DND-41 (cell line): ENCODE data around the gene HSD3B1.

Experiments used
- ATAC-seq: fragments of 200-7000 bp; cut with Tn5 transposase; 3 replicates; pipeline ENCODE4 v1.9.1; 2021; ENCODE audit warnings: low read depth; ENCODE audit not compliant: insufficient read depth
- DNase-seq: peaks from one replicate; pipeline ENCODE4 v3.0.0-alpha.2; 2020
- H2AFZ ChIP-seq: 2 replicates; pipeline ENCODE4 v1.6.0; 2012; ENCODE audit warnings: low read depth, low read length
- H3K27ac ChIP-seq: 2 replicates; pipeline ENCODE4 v1.5.1; 2012; ENCODE audit warnings: low read length, inconsistent platforms
- H3K27me3 ChIP-seq: fragments of 200-600 bp; sonication (generic); 2 replicates; pipeline ENCODE4 v1.6.0; 2012; ENCODE audit warnings: low read length, mild to moderate bottlenecking, inconsistent platforms; ENCODE audit not compliant: insufficient read depth, poor library complexity
- H3K36me3 ChIP-seq: 2 replicates; pipeline ENCODE4 v1.5.1; 2012; ENCODE audit warnings: low read length, inconsistent platforms; ENCODE audit not compliant: insufficient read depth
- H3K4me1 ChIP-seq: 2 replicates; pipeline ENCODE4 v1.5.1; 2012; ENCODE audit warnings: mild to moderate bottlenecking, low read length; ENCODE audit not compliant: insufficient read depth
- H3K4me2 ChIP-seq: 2 replicates; pipeline ENCODE4 v1.6.0; 2012; ENCODE audit warnings: mild to moderate bottlenecking, moderate library complexity, low read length, inconsistent platforms; ENCODE audit not compliant: insufficient read depth
- H3K4me3 ChIP-seq, 2 experiments: fragments of 200-600 bp in 1 of 2; shearing (Covaris generic) in 1 of 2; 2 replicates each; pipeline ENCODE4 v1.5.1; 2012 to 2016; ENCODE audit warnings: inconsistent platforms in 2 of 2, low read length in 2 of 2, mild to moderate bottlenecking in 2 of 2, low read depth in 1 of 2, moderate library complexity in 1 of 2
- H3K79me2 ChIP-seq: 2 replicates; pipeline ENCODE4 v1.6.0; 2012; ENCODE audit warnings: low read length, inconsistent platforms; ENCODE audit not compliant: insufficient read depth
- H3K9ac ChIP-seq: 2 replicates; pipeline ENCODE4 v1.6.0; 2012; ENCODE audit warnings: low read depth, mild to moderate bottlenecking, inconsistent platforms, low read length, moderate library complexity
- H3K9me3 ChIP-seq: 2 replicates; pipeline ENCODE4 v1.5.1; 2012; ENCODE audit warnings: low read length, moderate library complexity, mild to moderate bottlenecking, inconsistent platforms; ENCODE audit not compliant: insufficient read depth, severe bottlenecking
- H4K20me1 ChIP-seq: 2 replicates; pipeline ENCODE4 v1.6.0; 2012; ENCODE audit warnings: low read length; ENCODE audit not compliant: insufficient read depth
- EZH2 ChIP-seq: IDR thresholded peaks from 3 replicates; pipeline ENCODE4 v1.6.1; 2012; ENCODE audit warnings: borderline replicate concordance, low read depth, mild to moderate bottlenecking, moderate library complexity, low read length, inconsistent platforms; ENCODE audit not compliant: severe bottlenecking
- TF ChIP-seq, protein P1 (sequence below): IDR thresholded peaks from 2 replicates; pipeline ENCODE4 v1.5.1; 2012; ENCODE audit warnings: borderline replicate concordance, low read length, moderate library complexity, mild to moderate bottlenecking; ENCODE audit not compliant: poor library complexity, severe bottlenecking; ENCODE audit errors: extremely low read depth

The HSD3B1 gene

DNA sequence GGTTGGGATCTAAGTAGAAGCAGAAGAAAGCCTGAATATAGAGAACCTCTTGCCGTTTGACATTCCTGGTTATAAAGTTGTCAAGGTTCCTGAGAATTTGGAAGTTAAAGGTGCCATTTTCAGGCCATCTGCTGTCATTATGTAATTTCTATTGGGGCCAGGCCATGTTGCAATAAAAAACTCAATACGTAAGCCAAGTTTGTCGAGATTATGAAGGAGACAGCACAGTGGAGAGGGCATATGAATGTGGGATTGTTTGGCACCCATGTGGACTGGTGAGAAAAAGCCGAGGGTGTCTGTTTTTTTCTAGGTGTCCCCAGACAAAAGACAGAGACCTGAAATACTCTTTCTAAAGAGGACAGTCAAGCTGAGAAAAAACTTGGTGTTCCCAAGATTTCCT is 18.8 kb upstream of the HSD3B1 start:
- H3K4me1 ChIP-seq, result no peaks in the 10 kb centered on the region
- peaks cover 9% of the 10 kb centered on the region for H3K27me3 ChIP-seq
- H3K4me2 ChIP-seq, result no peak overlapping the region
- no peaks in the 10 kb centered on the region for H3K79me2 ChIP-seq
- TF ChIP-seq, protein P1, sequence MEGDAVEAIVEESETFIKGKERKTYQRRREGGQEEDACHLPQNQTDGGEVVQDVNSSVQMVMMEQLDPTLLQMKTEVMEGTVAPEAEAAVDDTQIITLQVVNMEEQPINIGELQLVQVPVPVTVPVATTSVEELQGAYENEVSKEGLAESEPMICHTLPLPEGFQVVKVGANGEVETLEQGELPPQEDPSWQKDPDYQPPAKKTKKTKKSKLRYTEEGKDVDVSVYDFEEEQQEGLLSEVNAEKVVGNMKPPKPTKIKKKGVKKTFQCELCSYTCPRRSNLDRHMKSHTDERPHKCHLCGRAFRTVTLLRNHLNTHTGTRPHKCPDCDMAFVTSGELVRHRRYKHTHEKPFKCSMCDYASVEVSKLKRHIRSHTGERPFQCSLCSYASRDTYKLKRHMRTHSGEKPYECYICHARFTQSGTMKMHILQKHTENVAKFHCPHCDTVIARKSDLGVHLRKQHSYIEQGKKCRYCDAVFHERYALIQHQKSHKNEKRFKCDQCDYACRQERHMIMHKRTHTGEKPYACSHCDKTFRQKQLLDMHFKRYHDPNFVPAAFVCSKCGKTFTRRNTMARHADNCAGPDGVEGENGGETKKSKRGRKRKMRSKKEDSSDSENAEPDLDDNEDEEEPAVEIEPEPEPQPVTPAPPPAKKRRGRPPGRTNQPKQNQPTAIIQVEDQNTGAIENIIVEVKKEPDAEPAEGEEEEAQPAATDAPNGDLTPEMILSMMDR, result no peak
- TF ChIP-seq EZH2, result no peak
- ATAC-seq (no peak), DNase-seq (no peak)
- H3K4me3 ChIP-seq, result no peak overlapping the region
- no peaks in the 10 kb centered on the region for H3K36me3 ChIP-seq
- H4K20me1 ChIP-seq, result no peaks in the 10 kb centered on the region
- H3K9me3 ChIP-seq, result no peaks in the 10 kb centered on the region
- no peak overlapping the region for H3K9ac ChIP-seq
- H3K27ac ChIP-seq, result no peak overlapping the region
- no peak overlapping the region for H2AFZ ChIP-seq

DNA sequence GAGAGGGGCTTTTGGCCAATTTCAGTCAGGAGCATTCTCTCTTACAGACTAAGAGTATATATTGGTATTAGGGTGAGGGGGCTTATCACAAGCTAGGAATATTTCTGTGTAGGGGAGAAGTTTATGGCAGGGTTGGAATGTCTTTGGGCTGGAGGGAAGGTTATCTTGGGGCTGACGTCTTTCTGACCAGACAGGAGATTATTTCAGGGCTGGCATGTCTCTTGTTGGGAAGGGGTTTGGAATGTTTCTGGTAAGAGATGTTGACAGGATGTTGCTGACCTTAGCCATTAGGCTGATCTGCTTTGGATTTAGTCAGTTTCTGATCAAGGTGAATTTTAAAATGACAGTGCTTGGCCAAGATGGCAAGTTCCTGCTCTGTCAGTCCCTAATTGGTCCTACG is 17.8 kb upstream of the HSD3B1 start:
- DNase-seq (no peak), ATAC-seq (no peak)
- no peak overlapping the region for H3K27ac ChIP-seq
- no peaks in the 10 kb centered on the region for H3K9me3 ChIP-seq
- no peaks in the 10 kb centered on the region for H3K36me3 ChIP-seq
- H3K9ac ChIP-seq, result no peak overlapping the region
- peaks cover 6% of the 10 kb centered on the region for H3K27me3 ChIP-seq
- no peak overlapping the region for H3K4me3 ChIP-seq
- H2AFZ ChIP-seq, result no peak overlapping the region
- TF ChIP-seq, protein P1, result no peak
- no peak for TF ChIP-seq EZH2
- no peaks in the 10 kb centered on the region for H3K4me1 ChIP-seq
- H3K4me2 ChIP-seq, result no peak overlapping the region
- H4K20me1 ChIP-seq, result no peaks in the 10 kb centered on the region
- H3K79me2 ChIP-seq, result no peaks in the 10 kb centered on the region

GRCh38 chr1:119490925-119491324 is 16.1 kb upstream of the HSD3B1 start:
- no peak overlapping the region for H3K9ac ChIP-seq
- H3K36me3 ChIP-seq, result no peaks in the 10 kb centered on the region
- no peaks in the 10 kb centered on the region for H3K79me2 ChIP-seq
- no peak for DNase-seq
- H2AFZ ChIP-seq, result no peak overlapping the region
- ATAC-seq, result no peak
- no peak overlapping the region for H3K27ac ChIP-seq
- no peak overlapping the region for H3K4me2 ChIP-seq
- peaks cover 3% of the 10 kb centered on the region for H3K27me3 ChIP-seq
- H3K4me3 ChIP-seq, result no peak overlapping the region
- no peaks in the 10 kb centered on the region for H3K9me3 ChIP-seq
- no peak for TF ChIP-seq EZH2
- TF ChIP-seq, protein P1, result no peak
- no peaks in the 10 kb centered on the region for H4K20me1 ChIP-seq
- H3K4me1 ChIP-seq, result no peaks in the 10 kb centered on the region

DNA sequence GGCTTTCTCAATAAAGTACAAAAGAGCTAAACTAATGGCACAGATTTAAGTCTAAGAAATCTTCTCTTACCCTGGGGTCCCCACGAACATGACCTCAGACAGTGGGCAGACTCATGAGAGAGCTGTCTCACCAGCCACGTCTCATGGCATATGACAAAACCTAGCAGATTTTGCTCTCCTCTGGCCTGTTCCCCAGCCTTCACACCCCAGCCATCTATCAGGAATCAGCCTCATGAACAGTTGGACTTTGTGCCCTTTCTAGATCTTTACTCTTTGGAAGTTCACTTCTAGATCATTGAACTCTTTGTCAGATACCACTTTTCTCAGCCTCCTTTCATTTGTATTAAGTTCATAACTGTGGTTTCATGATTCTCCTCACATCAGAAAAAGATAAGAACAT is 14.2 kb upstream of the HSD3B1 start:
- Histone ChIP-seq H2AFZ (no peak overlapping the region), H3K9me3 (no peaks in the 10 kb centered on the region), H3K4me2 (no peak overlapping the region), H3K4me1 (no peaks in the 10 kb centered on the region), H4K20me1 (no peaks in the 10 kb centered on the region), H3K36me3 (no peaks in the 10 kb centered on the region), H3K4me3 (no peak overlapping the region), H3K27me3 (no peaks in the 10 kb centered on the region), H3K79me2 (no peaks in the 10 kb centered on the region), H3K27ac (no peak overlapping the region), H3K9ac (no peak overlapping the region)
- DNase-seq (no peak), ATAC-seq (no peak)
- TF ChIP-seq EZH2, result no peak
- TF ChIP-seq, protein P1, result no peak
